HG03439 (cell line): ENCODE results near the gene SGCE.

ENCODE experiments used
- ATAC-seq: cut with Tn5 transposase; IDR thresholded peaks from one replicate; pipeline ENCODE4 v1.9.1; 2021; ENCODE audit warnings: mild to moderate bottlenecking, moderate library complexity; ENCODE audit not compliant: unreplicated experiment

The SGCE gene

DNA sequence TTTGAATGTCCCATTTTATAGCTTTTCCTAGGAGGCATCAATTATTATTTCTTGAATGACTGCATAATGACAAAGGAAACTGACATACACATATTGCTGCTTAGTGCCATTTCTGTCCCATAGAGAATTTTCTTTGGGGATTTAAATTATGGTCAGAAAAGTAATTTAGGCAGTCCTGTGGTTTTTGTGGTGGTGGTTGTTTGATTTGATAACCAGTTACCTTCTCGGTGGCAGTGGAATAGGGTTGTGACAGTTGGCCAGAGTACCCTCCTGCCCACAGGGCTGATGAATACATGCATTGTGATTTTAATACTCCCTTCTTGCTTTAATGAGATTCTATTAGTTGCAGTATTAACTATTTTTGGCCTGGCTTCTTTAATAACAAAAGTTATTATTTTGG lies 6.6 kb upstream of the SGCE start:
- ATAC-seq: no peak

DNA sequence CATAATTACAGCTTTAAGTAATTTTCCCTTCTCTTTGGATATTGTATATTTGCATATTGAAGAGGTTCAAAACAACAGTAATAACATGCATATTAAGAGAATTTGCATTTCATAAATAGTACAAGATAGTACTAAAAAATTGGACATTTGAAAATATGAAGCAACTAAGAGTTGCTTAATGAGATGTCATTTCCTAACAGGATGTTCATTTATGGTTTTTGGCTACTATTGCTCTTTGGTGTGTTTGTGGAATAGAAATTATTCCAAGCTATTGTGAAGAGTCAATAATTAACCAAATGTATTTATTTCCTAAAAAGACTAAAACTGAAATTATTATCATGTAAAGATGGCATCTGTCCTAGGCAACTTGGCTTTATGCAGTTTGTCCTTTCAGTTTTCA lies 4.1 kb upstream of the SGCE start:
- ATAC-seq: no peak

DNA sequence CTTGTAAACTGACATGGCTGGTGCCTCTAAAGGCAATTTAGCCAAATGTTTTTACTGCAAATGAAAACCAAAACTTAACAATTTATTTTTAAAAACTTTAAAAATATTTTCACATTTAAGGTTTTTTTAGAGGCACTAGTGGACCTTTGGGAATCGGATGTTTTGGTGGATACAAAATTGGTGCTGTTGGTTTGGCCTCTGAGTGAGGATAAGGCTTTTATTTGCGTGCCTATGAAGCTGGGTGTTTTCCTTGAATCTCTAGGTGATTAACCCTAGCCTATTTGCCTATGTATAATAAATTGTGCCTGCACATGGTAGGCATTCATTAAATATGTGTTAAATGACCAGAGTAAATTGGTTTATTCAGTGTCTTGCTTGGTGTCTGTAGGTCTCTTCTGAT lies 2.9 kb upstream of the SGCE start:
- ATAC-seq: no peak

DNA sequence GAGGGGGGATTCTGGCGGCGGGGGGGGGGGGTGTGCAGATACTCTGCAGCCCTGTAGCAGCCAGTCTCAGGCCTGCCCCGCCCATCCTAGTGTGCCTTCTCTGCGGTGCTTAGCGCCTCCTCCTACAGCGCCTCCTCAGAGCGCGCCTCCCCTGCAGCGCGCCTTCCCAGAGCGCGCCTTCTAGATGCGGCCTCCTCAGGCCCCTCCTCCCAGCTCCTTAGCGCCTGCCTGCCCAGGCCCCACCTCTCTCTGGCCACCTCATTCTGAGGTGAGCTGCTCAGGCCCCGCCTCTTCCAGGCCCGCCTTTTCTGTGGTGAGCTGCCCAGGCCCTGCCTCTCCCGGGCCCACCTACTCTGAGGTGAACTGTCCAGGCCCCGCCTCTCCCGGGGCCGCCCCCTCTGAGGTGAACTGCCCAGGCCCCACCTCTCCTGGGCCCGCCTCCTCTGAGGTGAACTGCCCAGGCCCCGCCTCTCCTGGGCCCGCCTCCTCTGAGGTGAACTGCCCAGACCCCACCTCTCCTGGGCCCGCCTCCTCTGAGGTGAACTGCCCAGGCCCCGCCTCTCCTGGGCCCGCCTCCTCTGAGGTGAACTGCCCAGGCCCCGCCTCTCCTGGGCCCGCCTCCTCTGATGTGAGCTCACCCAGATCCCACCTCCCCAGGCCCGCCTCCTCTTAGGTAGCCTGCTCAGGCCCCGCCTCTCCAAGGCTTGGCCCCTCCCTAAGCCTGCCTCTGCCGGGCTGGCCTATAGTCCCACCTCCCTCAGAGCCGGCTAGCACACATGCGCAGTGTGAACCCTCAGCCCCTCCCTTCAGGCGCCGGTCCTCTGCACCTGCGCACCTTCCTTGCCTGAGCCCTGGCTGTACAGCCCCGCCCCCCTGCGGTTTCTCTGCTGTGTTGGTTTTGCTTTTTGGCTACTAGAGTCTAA lies 2.1 kb upstream of the SGCE start:
- ATAC-seq: peak; percentile 83

DNA sequence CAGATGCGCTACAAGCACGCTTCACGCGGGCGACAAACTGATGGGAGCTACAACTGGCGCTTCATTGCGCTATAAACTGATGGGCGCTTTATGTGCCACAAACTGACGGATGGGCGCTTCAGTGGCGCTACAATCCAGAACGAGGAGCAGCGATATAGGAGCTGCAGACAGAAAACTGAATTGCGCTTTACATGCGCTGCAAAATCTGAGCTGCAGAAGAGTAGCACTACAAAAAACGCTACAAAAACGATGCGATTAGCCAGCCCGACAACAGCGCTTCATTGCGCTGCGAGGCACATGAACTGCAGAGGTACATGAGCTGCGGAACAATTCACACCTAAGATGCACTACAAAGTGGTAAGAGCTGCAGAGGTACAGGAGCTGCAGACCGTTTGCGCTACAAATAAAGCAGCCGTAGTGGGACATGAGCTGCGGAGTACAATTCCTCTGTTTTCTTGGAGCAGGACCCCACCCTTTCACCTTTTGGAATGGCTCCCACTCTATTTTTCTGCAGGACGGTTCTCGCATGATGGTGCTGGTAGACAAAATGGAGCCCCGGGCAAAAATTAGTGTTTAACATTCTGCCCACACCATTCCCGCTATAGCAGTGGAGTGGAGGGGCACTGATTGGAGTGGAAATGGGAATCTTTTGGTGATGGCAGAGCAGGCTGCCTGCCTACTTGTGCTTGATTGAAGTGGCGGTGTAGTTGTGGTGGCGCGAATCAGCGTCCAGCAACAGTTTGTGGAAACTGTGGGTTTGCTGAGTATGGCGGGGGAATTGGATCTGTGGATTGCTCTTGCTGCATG lies 1.2 kb upstream of the SGCE start:
- ATAC-seq: no peak

DNA sequence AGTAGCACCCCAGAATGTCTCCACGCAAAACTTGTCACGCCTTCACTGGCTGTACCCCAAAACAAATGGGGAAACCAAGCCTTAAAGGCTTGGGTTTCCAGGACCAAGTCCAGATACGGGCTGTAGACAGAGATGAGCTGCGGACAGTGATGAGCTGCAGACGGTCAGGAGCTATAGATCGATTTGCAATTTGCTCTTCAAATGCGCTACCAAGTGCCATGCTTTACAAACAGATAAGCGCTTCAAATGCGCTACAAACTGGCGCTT lies 658 bp upstream of the SGCE start:
- ATAC-seq: no peak

DNA sequence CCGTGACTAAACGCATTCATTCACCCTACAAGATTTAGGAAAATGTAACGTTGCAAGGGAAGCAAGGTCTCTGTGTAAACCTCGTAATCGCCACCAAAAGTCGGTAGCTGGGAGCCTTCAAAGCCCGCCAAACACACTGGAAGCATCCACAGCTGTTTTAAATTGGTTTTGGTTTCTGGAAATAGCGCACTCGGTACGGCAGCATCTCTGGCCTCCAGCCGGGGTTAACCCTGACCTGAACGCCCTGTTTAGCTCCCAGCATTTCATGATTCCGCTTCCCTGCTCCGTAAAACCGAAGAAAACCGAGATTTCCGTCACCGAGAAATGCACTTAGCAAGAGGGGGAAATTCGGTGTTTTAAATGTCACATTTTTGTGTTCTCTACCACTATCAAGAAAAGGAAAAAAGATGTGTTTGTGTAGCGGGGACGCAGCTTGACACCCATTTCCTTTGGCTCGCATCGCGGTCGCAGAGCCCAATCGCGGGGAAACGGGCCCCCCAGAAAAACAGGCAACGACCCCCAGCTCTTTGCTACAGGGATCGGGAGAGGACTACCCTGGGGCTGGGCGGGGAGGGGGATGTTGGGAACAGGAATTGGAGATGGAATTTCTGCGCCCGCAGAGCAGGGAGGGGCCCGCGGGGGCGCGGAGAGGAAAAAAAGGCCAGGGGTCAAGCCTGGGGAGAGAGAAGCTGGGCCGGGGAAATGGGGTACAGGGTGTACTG lies 646 bp downstream of the SGCE start:
- no peak for ATAC-seq

DNA sequence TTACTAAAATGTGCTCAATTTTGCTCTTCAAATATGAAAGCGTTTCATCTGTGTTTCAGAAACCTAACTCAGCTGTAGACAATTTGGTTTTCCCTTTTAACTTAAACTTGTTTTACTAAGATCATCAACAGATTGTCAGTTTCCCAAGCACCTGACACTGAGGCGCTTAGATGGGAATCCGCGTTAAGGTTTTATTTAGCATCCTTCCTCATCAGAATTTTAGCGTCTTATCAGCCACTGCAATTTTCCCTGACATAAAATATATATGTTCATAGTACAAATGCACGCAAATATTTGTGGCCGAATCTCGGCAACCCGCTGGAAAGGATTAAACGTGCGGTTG lies 1.2 kb downstream of the SGCE start:
- no peak for ATAC-seq

DNA sequence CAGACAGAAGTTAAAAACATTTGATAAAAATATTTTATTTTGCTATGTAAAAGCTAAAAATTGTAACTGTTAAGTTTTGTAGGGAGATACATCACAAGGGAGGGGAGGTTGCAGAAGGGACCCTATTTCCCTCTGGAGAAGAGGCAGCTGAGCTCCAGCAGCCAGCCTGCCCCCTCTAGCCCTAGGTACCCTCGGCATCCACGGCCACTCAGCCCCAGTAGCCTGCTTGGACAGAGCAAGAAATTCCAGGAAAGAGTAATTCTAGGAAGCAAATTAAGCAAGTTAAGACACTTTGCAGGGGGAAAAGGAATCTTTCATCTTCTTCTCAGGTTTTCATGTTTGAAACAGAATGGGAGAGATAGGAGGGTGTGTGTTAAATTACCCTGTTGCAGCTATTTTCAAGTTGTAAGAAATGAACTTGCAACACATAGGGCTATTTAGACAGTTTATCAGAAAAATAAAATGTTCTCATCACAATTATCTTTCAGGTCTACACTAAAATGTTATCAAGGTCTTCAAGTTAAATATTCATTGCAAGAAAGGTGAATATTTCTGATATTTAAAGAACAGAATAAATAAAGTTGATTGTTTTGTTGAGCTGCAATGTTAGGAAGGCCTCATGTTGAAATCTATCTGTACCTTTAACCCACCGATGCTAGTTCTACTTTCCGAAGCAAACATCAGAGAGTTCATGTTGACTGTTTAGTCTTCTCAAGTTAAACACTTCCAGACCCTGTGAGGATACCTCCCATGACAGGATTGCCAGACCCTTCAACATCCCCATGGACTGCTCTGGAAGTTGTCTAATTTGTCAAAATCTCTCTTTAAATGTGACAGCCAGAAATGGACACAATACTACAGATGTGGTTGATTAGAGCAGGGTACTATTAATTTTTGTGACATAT lies 5.5 kb downstream of the SGCE start:
- no peak for ATAC-seq

DNA sequence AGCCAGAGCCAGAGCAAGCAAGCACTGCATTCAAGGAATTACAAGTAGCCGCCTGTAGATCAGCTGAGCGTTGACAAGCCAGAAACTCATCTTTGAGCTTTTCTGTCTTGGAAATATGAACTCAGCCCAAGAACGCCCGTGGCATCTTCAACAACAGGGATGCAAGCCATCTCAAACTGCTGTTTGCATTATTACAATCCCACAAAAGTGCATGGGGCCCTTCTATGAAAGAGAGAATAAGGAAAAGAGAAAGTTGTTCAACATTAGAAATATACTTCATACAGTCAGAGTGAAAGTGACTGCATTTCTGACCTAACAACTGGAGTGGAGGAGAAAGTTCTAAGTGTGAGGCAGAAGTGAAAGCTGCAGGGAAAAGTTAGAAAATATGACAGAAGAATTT lies 6.5 kb downstream of the SGCE start:
- ATAC-seq: no peak

DNA sequence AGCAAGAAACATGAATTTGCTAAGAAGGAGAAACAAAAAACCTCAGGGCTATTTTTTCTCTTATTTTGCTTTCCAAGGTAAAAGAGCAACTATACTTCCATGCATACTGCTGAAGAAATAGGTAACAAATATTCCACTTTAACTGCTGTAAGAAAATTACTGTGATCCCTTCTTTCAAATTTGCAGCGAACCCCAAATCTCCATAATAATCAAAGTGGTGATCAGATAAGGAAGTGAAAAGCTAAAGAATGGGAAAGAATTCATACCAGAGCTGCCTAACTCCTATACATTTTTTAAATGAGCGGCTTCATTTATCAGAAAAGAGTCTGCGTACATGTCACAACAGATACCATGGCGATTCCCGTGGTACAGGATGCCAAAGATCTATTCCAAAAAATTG lies 7.2 kb downstream of the SGCE start:
- no peak for ATAC-seq

DNA sequence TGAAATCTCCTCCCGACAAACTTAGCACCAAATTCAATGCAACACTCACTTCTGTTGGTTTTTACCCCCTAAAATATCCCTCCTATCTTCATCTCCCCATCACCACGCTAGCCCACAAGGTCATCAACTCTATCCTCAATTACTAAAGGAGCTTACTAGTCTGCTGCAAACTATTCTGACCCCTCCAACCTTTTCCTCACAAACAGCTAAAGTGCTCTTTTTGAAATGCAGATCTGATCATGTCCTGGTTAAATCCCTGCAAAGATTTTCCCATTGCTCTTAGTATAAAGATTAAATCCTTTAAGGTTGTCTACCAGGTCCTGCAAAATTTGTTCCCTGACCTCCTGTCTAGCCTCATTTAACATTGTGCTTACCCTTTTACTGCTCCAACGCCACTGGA lies 8.6 kb downstream of the SGCE start:
- no peak for ATAC-seq

DNA sequence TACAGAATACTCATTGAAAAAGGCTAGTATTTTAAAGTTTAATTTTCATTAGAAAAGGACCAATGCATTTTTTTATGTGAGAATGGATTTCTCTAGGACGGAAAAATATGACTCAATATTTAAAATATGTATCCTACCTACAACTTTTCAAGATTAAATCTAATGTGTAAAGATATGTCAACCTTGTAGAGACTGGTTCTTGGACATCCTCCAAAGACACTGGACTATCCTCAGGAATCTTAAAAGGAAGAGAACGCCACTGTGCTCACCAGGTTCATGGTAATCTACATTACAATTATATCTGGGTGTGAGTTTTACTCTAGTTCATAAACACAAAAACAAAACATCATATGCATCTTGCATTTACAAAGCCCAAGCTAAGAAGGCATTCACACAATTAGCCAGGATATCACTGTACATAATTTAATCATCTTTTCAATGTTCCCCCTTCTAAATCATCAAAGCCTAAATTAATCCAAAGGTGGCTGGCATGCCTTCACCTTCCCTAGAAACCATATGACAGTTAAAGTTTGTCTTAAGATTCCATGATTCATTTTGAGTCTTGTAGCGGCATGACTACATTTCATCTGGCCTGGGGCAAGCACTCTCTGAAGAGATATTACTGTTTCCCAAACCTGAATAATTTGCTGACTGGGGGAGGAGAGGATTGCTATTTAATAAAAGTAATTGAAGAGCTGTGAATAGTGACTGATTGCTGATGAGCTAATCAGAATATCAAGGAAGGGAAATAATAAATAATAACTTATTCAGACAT lies 12.0 kb downstream of the SGCE start:
- ATAC-seq: no peak

DNA sequence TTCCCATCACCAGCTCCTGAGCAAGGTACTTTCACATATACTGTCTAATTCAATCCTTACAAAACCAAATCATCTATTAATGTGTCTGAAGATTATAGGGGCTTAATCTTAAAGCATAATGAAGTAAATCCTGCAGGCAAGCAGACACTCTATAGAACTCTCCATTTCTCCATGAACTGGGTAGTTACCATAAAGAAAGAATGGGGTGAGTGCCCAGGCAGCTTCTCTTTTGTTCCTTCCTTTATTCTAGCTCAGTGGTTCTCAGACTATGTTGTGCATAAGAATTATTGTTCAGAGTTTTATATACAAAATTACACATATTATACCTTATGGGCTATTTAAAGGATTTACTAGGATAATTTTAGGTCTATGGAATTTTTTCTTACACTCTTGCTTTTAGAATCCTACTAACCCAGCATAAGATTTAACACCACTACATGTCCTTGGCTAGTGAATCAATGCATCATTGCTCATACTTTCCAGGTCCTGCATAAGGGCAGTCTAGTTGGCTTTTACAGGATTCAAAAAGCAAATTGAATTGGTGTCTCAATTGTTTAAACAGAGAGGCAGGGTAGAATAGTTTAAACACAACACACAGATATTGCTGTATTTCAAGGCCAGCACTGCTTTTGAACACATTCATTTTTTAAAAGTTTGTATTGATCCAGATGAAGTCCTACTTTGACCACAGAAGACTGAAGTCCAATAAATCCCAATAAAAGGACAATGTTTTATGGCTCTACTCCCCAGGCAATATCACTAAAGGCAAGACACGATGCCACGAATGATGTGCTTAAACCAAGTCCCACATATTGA lies 12.9 kb downstream of the SGCE start:
- no peak for ATAC-seq

DNA sequence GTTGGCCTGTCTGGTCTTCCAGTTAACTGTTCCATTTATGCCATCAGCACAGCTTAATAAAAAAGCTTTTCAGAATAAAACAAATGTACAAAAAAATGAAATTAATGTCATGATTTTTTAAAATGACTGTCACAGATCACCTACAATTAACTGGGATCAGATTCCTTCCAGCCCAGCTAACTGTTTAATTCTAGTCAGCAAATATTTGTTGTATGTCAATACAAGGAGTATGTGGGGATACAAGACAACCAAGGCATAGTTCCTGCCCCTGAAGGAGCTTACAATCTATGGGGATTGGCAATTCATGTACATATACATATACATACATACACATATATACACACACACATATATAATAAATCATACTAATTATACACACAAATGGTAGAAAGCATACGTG lies 16.5 kb downstream of the SGCE start:
- ATAC-seq: no peak

DNA sequence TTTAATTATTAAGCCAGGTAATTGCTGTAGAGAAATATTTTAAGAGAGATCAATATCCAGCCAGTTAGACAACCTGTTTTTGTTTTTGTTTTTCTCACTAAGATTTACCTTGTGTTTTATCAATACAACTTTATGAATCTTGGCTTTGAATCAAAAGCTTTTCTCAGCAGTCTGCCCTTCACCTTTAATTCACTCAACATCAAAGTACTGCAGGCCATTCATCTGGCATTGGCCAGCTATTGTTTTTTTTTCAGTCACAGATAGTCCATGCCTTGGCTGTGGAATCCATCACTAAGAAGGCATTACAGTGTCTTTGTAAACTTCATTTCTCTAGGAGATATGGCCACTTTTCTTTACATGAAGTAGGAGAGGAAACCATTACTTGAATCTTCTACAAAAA lies 20.2 kb downstream of the SGCE start:
- no peak for ATAC-seq

DNA sequence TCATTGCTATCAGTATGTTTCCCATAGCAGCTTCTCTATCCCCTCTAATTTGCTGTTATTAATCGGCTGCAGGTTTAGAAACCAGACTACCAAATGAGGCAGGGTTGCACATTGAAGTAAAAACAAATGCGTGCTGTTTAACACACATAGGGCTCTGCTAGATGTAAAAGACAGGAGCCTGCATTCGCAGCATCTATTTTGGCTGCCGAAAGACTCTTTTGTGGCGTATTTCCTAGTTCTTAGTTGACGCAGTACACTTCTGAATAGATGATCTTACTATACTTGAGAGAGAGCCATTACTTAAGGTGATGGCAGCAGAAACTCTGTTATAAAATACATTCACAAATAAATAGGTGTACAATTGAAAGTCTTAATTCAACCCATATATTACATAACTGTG lies 21.4 kb downstream of the SGCE start:
- no peak for ATAC-seq

DNA sequence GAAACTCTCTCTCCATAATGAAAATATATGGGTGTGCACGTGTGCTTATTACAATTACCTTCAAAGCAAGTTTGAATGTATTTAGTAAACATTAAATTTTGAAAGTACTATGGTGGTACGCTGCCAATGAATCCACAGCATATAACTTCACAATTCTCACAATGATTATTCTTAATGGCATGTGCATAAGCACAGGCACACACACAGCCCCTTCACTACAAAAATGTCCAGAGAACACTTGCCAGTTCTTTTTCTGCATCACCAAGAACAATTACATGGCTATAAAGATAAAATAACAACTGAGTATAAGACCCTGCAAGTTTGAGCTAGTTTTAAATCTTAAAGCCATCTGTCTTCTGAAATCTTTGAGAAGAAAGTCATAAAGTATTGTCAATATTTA lies 22.2 kb downstream of the SGCE start:
- no peak for ATAC-seq

DNA sequence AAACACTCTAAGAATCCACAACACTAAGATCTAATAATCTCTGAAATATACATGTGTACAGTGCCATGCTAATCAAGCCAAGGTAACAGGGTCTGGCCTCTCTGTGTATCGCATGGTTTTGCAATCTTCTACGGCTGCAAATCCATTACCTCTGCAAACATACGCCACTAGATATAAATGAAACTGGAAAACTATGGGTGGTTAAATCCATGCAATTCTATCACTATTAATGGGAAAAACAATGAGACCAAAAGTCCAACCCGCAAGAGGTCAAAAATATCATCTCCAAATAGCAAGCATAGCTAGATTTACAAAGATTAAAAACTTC lies 23.0 kb downstream of the SGCE start:
- ATAC-seq: no peak
